ENCODE data around the gene F3.
"Not testable (repeated sequence)": the region's sequence is repeated elsewhere in the genome, so short reads cannot be mapped to it uniquely, and the experiment has no call there.

The F3 gene

GRCh38 chr1:94541246-94542087 is at the start of gene F3:
Gene F3, minus strand, starts transcription at chr1:94541759. Its CDS starts 123 bp downstream, at chr1:94541636.
- DNase-seq, result peak; percentile 36

GRCh38 chr1:94590203-94591137 is 48.9 kb upstream of the F3 start:
- no peak for DNase-seq

- no peak for DNase-seq
Observed at GRCh38 chr1:94589728-94590127, 48.2 kb upstream of the F3 start.

GRCh38 chr1:94582565-94582964 is 41.0 kb upstream of the F3 start:
- no peak for DNase-seq

- DNase-seq, result no peak
Observed at GRCh38 chr1:94580367-94581115, 39.0 kb upstream of the F3 start.

GRCh38 chr1:94579876-94580294 is 38.3 kb upstream of the F3 start:
- DNase-seq, result no peak

- no peak for DNase-seq
Observed at GRCh38 chr1:94578856-94579255, 37.3 kb upstream of the F3 start.

- DNase-seq, result not testable (repeated sequence)
Observed at GRCh38 chr1:94573917-94574316, 32.4 kb upstream of the F3 start.

GRCh38 chr1:94572780-94573179 is 31.2 kb upstream of the F3 start:
- no peak for DNase-seq

- DNase-seq, result not testable (repeated sequence)
Observed at GRCh38 chr1:94570965-94571364, 29.4 kb upstream of the F3 start.

- not testable (repeated sequence) for DNase-seq
Observed at GRCh38 chr1:94568806-94569205, 27.2 kb upstream of the F3 start.

- DNase-seq, result not testable (repeated sequence)
Observed at GRCh38 chr1:94567975-94568607, 26.5 kb upstream of the F3 start.

GRCh38 chr1:94566436-94566835 is 24.9 kb upstream of the F3 start:
- DNase-seq, result not testable (repeated sequence)

- DNase-seq, result no peak
Observed at GRCh38 chr1:94565901-94566300, 24.3 kb upstream of the F3 start.

GRCh38 chr1:94562519-94563260 is 21.1 kb upstream of the F3 start:
- DNase-seq, result no peak

GRCh38 chr1:94560333-94560732 is 18.8 kb upstream of the F3 start:
- no peak for DNase-seq

GRCh38 chr1:94559921-94560320 is 18.4 kb upstream of the F3 start:
- DNase-seq, result no peak

- DNase-seq, result no peak
Observed at GRCh38 chr1:94555091-94555490, 13.5 kb upstream of the F3 start.

- no peak for DNase-seq
Observed at GRCh38 chr1:94554580-94554979, 13.0 kb upstream of the F3 start.

- DNase-seq, result no peak
Observed at GRCh38 chr1:94553931-94554330, 12.4 kb upstream of the F3 start.

GRCh38 chr1:94553323-94553730 is 11.8 kb upstream of the F3 start:
- no peak for DNase-seq

Data from CD4-positive, alpha-beta T cell treated with Interleukin-12 subunit alpha and Interleukin-12 subunit beta, for 1 hour (primary cell).